ENCODE measurements around the gene SGCB.

DNA sequence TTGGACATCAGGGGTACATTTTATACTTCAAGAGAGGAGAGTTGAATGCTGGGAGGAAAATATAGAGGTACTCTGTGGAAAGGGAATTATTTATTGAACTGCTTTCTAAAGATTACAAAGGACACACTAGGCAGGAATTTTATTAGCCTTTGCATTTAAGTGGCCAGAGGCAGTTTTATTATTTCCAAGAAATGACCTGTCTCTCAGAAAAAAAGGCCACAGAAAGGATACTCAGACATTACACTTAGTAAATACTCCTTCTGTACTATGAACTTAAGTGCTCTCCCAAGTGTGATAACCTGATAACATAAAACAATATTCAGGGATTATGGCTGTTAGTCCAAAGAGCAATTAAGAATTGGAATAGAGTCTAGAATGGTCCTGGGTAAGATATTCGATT, 25.4 kb downstream of the SGCB start:
- TF ChIP-seq CTCF (conservative IDR thresholded peaks at IDR 0.05; ENCODE audit: low read depth, low read length) (no peak), EZH2phosphoT487 (IDR thresholded peaks at IDR 0.05; ENCODE audit: borderline replicate concordance, low read length) (no peak), EZH2 (IDR thresholded peaks at IDR 0.05; ENCODE audit: low read length, unreplicated experiment) (no peak)

Data from PC-3 (cell line).